H54 (cell line): ENCODE data around the gene KCNG2.

Experiments
- DNase-seq: peaks from one replicate; pipeline ENCODE4 v3.0.0; 2011; ENCODE audit warnings: low spot score, mixed read lengths; ENCODE audit not compliant: insufficient read length
- FAIRE-seq: peaks from 3 replicates; lab custom pipeline; 2011; peaks lifted over from hg19 to GRCh38; lab: Jason Lieb, UNC
- POLR2A ChIP-seq: IDR thresholded peaks from 2 replicates; pipeline ENCODE4 v1.6.1; 2011; ENCODE audit warnings: low read depth, mild to moderate bottlenecking, low read length

Gene KCNG2

GRCh38 chr18:79772108-79772864 lies 25.5 kb upstream of the KCNG2 start:
- DNase-seq (no peak), FAIRE-seq (no peak)
- TF ChIP-seq POLR2A, result no peak

- TF ChIP-seq POLR2A, result no peak
- DNase-seq (no peak), FAIRE-seq (no peak)
Observed at GRCh38 chr18:79772865-79773696, 24.7 kb upstream of the KCNG2 start.

- no peak for TF ChIP-seq POLR2A
- DNase-seq, result no peak
- no peak for FAIRE-seq
Observed at GRCh38 chr18:79774111-79774510, 23.6 kb upstream of the KCNG2 start.

GRCh38 chr18:79775441-79776221 lies 22.1 kb upstream of the KCNG2 start:
- FAIRE-seq (no peak), DNase-seq (no peak)
- TF ChIP-seq POLR2A, result no peak

- DNase-seq, result no peak
- no peak for FAIRE-seq
- no peak for TF ChIP-seq POLR2A
Observed at GRCh38 chr18:79776674-79777073, 21.1 kb upstream of the KCNG2 start.

- no peak for FAIRE-seq
- no peak for DNase-seq
- no peak for TF ChIP-seq POLR2A
Observed at GRCh38 chr18:79778291-79778791, 19.4 kb upstream of the KCNG2 start.

GRCh38 chr18:79779021-79779699 lies 18.6 kb upstream of the KCNG2 start:
- DNase-seq, result no peak
- no peak for TF ChIP-seq POLR2A
- FAIRE-seq, result no peak

- no peak for TF ChIP-seq POLR2A
Observed at GRCh38 chr18:79779700-79780190, 18.0 kb upstream of the KCNG2 start.

GRCh38 chr18:79780547-79780946 lies 17.2 kb upstream of the KCNG2 start:
- no peak for TF ChIP-seq POLR2A
- FAIRE-seq (no peak), DNase-seq (no peak)

More at GRCh38 chr18:79779700-79780190, 18.0 kb upstream of the KCNG2 start:
- DNase-seq, result no peak
- FAIRE-seq, result no peak

- no peak for TF ChIP-seq POLR2A
- FAIRE-seq (no peak), DNase-seq (no peak)
Observed at GRCh38 chr18:79781331-79781941, 16.3 kb upstream of the KCNG2 start.

- no peak for DNase-seq
- no peak for FAIRE-seq
- no peak for TF ChIP-seq POLR2A
Observed at GRCh38 chr18:79782566-79783308, 15.0 kb upstream of the KCNG2 start.
